Measurements from ENCODE around the gene LDLRAD3. TPM values are rescaled to one million over a fixed set of nuclear protein-coding genes. Genes with fewer than 3 reads are reported as not detected.

Gene LDLRAD3
- total and polyA plus RNA-seq, 11 donors, result 1.1 to 7.7 (median 2.6) TPM

Small RNA genes lying within 50 kb of the gene (microRNA-seq; reads per million reads assigned to microRNA genes)
- 0 reads per million in 4 donors for gene MIR3973
